ENCODE measurements around the gene MAPKBP1. TPM values are rescaled to one million over a fixed set of nuclear protein-coding genes. Genes with fewer than 3 reads are reported as not detected.
"Not testable (repeated sequence)": the region's sequence is repeated elsewhere in the genome, so short reads cannot be mapped to it uniquely, and the experiment has no call there.

MAPKBP1 gene, protein sequence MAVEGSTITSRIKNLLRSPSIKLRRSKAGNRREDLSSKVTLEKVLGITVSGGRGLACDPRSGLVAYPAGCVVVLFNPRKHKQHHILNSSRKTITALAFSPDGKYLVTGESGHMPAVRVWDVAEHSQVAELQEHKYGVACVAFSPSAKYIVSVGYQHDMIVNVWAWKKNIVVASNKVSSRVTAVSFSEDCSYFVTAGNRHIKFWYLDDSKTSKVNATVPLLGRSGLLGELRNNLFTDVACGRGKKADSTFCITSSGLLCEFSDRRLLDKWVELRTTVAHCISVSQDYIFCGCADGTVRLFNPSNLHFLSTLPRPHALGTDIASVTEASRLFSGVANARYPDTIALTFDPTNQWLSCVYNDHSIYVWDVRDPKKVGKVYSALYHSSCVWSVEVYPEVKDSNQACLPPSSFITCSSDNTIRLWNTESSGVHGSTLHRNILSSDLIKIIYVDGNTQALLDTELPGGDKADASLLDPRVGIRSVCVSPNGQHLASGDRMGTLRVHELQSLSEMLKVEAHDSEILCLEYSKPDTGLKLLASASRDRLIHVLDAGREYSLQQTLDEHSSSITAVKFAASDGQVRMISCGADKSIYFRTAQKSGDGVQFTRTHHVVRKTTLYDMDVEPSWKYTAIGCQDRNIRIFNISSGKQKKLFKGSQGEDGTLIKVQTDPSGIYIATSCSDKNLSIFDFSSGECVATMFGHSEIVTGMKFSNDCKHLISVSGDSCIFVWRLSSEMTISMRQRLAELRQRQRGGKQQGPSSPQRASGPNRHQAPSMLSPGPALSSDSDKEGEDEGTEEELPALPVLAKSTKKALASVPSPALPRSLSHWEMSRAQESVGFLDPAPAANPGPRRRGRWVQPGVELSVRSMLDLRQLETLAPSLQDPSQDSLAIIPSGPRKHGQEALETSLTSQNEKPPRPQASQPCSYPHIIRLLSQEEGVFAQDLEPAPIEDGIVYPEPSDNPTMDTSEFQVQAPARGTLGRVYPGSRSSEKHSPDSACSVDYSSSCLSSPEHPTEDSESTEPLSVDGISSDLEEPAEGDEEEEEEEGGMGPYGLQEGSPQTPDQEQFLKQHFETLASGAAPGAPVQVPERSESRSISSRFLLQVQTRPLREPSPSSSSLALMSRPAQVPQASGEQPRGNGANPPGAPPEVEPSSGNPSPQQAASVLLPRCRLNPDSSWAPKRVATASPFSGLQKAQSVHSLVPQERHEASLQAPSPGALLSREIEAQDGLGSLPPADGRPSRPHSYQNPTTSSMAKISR (N-terminal part only)
- 26.1 TPM for total RNA-seq

DNA sequence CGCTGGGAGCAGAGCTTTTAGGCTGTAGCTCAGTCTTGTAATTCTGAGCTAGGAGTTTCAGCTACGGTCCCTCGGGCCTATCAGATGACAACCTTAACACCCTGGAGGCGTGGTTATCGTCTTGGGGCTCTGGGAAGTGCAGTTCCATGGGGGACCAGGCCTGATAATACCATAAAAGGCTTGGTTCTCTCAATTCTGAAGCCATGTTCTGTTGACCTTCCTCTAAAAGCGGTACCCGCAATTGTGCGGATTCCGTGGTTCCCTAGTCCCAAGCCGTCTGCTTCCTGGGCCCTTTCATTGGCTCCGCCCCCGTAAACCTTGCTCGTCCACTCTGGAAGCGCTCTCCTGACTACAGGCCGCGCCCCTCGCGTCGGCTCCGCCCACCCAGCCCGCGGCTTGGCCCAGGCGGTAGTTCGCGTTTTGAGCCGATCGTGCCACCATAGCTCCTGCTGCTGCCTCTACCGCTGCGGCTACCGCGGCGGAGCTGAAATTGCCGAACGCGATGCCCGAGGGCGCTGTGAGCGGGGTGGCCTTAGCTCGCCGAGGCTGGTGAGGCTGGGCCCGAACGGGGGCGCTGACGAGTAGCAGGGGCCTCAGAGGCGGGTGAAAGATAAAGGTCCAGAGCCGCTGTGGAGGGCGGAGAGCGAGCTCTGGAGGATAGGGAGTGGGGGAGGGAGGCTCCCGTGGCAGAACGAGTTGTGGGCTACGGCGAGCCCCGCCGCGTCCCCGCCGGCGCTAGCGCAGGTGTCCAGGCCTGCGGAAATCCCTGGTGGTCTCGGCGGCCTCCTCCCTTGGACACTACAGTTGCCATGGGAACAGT is at the start of gene MAPKBP1:
Gene MAPKBP1, plus strand, starts transcription at position 423 of the 820 bp plus-strand sequence. CDS start 792 bp downstream, outside the sequence.
- ATAC-seq: peak; percentile 93

DNA sequence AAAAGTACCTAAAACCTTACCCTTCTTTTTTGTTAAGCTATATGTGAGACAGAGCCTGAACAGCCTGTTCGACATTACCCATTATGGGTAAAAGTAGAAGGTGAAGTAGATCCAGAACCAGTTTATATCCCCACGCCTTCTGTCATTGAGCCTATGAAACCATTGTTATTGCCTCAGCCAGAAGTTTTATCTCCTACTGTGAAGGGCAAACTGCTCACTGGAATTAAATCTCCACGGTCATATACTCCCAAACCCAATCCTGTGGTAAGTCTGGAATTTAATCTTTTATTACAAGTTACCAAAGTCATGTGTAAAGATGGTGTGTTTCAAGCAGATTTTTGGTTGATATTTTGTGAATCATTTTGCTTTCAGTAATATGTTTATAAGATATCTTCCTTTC is 47.1 kb upstream of the MAPKBP1 start:
- peak; percentile 25 for ATAC-seq

DNA sequence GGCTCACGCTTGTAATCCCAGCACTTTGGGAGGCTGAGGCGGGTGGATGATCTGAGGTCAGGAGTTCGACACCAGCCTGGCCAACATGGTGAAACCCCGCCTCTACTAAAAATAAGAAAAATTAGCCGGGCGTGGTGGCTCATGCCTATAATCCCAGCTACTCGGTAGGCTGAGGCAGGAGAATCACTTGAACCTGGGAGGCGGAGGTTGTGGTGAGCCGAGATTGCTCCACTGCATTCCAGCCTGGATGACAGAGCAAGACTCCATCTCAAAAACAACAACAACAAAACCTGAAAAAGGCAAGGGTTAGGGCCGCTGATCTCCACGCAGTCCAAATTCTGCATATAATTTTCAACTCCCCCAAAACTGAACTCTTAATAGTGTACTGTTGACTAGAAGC is 46.2 kb upstream of the MAPKBP1 start:
- not testable (repeated sequence) for ATAC-seq

DNA sequence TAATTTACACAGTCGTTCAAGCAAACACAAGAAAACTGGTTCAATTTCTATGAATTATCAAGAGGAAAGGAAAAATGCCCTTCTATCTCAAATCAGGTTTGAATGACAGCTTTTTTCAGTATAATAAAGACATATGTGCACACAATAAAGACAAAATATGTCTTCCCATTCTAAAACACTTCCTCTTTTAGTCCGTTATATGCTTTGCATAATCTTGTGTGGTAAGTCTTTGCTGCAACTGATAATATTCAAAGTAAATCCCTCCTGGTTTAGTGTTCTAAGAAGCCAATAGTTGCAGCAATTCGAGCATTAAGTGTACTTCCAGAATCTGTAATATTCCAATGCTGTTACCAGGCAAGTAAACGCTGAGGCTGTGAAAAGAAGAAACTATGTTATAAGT is 43.7 kb upstream of the MAPKBP1 start:
- no peak for ATAC-seq

DNA sequence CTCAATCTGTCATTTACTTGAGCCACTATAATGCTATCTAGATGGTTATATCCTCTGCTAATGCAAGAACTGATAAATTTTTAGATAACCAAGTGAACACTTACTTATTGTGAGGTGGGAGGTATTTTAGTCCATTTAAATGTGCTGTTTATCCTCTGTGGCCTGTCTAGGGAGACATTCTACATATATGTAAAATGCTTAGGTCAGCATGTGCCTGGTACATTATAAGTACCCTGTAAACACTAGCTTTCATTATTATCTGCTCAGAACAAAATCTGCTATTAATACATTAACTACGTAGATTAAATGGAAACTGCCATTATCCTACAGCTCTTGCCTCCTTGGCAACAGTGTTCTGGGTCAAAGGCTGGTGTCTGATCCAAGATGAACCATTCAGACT is 41.8 kb upstream of the MAPKBP1 start:
- ATAC-seq: no peak

DNA sequence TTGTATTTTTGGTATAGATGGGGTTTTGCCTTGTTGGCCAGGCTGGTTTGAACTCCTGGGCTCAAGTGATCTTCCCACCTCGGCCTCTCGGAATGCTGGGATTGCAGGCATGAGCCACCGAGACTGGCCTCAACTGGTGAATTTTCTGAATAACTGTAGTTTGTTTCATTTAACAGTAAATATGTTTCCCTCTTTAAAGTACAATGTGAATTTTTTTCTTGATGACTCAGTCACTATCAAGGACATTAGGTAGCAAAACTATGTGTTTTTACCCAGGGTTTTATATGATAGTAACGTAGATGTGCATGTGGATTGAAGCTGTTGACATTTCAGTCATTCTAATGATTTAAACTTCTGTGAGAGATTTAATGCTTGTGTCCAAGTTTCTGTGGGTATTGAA is 40.2 kb upstream of the MAPKBP1 start:
- ATAC-seq: no peak

DNA sequence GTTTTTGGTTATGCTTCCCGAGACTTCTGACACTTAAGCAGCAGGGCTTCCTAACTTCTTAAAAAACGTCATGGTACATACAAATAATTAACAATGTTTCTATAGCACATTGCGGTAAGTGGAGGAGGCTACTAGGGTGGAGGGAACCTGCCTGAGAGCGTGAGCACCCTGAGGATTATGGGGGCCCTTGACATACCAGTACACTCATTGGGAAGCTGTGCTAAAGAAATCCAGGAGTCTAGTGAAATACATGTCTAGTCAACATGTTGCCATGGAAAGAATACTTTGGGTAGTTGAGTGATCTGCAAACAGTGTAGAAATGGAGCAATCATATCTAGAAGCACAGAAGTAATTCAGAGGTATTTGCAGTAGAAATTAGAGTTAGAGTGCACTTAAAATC is 39.2 kb upstream of the MAPKBP1 start:
- ATAC-seq: no peak

DNA sequence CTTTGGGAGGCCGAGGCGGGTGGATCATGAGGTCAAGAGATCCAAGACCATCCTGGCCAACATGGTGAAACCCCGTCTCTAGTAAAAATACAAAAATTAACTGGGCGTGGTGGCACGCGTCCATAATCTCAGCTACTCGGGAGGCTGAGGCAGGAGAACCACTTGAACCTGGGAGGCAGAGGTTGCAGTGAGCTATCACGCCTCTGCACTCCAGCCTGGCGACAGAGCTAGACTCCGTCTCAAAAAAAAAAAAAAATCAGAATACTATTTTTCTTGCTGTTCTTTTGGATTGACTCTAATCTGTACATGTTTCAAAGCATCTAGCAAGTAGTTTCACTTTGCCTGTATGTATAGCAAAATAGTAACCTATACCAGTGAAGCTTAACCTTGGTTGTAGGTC is 38.8 kb upstream of the MAPKBP1 start:
- not testable (repeated sequence) for ATAC-seq

DNA sequence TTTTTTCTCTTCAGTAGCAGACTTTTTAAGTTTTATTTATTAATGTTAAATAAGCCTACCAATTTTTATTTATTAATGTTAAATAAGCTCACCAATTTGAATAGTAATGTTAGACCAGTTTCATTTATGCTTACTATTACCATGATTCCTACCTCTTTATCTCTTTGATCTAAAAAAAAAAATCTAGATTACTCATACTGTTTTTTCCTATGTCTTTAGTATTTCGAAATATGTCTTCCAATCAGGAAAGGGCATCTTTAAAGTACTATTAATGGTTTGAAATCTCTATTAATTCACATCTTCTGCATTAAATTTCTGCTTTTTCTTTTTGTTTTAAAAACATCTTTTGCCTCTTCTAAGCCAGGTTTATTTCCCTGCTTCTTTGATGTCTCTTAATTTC is 27.5 kb upstream of the MAPKBP1 start:
- ATAC-seq: no peak

DNA sequence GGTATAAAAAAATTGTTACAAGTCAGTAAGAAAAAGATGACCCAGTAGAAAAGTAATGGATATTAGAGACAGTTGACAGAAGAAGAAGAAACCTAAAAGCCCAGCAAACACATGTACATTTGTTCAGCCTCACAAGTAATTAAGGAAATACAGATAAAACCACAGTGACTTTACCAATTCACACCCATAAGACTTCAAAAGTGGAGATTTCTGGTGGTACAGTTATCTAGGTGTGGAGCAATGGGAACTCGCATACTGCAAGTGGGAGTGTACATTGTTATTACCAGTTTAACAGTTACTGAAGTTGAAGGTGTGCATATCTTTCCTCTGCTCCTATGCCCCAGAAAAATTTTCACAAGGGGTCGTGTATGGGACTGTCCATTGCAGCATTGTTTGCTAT is 18.1 kb upstream of the MAPKBP1 start:
- no peak for ATAC-seq

DNA sequence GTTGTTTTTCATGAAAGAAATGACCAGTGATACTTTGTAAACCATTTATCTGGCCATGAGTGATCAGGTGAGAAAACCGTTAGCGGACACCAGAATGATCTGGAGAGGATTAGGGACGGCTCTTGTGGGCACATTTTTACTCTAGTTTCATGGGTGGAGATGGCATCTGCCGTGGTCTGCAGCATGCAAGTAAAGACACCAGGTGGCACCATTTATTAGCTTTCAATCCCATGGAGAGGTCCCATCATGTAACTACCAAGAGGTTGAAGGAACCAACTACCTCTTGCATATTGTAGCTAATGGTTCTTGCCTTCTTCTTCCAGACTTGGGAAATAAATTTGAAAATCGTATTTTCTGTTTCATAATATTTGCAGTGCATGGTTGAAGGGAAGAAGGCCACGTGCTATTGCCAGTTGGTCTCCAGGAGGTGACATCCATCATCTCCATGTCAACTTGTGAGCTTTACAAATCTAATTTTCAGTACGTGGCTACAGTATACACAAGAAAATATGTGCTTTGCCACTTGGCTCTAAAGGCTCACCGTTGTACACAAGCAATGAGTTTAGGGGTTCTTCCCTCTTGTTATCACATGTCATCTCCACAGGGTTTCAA is 1.5 kb upstream of the MAPKBP1 start:
- ATAC-seq: peak; percentile 50

DNA sequence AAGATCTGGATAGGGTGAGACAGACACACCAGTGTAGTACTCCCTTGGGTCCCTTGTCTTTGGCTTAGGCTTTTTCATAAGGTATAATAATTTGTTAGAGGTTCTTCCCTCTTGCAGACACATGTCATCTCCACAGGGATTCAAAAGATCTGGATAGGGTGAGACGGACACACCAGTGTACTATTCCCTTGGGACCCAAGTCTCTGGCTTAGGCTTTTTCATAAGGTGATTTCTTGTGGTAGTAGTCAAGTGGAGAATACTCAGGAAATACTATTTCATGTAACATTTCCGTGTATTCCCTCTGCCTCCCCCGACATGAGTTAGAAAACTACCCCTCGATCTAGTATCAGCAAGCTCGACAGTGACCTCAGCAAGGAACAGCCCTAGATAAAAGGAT is 954 bp upstream of the MAPKBP1 start:
- ATAC-seq: no peak

DNA sequence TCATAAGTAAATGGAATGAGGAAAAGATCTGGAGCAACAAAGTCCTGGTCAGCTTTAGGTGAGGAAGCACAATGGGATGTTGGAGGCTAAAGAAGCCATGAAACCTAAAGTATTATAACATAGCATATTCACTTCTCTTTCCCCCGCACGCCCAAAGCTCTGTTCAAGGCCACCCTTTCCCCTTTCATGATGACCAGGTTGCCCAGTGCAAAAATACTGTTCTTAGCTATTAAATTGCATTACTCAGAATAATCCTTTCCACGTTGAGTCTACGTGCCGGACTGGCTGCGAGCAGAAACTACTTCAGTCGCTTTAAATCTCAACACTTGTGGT is 589 bp upstream of the MAPKBP1 start:
- ATAC-seq: no peak

DNA sequence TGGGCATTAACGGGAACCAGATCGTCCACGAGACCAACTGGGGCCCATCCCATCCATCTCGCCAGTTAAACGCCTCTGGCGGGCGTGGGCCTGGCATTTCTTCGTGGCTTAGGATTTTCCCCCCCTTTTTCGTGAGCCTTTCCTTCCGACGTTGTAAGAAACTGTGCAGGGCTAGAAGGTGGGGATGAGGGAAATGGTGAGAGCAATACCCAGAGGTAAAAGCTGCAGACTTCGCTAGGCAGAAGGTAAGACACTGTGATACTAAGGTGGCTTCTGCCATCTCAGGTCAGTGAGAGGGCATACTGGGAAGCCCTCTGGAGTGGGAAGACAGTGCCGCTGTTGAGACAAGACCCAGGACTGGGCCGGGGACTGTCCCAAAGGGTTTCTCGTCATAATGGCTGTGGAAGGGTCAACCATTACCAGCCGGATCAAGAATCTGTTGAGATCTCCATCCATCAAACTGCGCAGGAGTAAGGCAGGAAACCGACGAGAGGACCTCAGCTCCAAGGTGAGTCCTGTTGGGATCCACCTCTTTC is 666 bp downstream of the MAPKBP1 start:
- ATAC-seq: peak; percentile 12

DNA sequence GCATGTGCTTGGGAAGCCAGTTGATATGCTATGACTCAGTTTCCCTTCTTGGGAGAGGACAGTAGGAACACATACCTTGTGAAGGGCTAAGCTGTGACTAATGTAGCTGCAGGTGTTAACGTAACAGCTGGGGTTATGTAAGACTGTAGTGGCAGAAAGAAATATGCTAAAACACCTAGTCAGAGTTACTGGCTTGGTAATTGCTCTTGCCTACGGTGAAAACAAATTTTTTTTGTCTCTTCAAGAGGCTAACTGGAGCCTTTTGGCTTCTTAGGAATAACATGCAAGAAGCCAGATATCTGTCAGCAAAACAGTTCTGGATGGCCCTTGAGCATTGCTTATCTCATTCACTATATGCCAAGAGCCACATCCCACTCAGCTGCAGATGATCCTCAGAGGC is 1.4 kb downstream of the MAPKBP1 start:
- peak; percentile 48 for ATAC-seq

DNA sequence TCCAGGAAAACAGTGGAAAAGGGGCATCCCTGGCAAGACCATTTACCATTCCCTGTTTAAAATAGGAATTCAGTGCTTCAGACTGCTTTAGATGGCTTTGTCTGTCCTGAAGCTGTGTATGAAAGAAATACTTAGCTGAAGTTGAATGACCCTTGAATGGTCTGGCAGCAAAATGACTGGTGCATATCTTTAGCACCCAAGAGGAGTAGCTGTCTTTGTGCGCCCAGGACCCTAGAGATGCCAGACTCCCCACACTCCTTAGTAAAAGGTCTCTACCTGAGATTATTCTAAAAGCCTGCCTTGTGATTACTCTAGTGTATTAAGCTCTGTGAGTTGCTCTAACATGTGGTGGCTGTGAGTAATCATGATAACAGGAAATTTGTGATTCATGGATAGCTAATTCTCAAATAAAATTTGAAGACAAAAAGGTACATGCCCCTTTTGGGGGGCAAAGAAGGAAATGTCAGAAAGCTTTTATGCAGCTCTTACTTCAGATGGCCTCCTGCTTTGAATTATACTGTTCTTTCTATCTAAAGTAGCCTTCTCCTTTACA is 3.2 kb downstream of the MAPKBP1 start:
- no peak for ATAC-seq

DNA sequence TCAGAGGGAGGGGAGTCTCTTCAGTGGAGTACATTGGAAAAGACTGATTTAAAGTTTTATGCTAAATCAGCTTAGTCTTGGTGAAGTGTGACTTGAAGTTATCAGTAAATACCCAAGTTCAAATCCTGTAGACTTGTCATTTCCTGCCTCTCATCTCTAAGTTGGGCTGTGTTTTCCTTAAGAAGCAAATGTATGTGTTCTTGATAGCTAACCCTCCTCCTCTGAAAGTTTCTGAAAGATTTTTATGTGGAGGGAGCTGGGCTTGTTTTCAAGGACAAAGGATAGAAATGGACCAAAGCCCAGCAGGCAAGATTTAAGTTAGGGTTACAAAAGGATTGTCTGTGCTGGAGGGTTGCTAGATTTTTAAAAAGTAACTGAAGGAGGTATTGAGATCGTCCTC is 4.2 kb downstream of the MAPKBP1 start:
- no peak for ATAC-seq

DNA sequence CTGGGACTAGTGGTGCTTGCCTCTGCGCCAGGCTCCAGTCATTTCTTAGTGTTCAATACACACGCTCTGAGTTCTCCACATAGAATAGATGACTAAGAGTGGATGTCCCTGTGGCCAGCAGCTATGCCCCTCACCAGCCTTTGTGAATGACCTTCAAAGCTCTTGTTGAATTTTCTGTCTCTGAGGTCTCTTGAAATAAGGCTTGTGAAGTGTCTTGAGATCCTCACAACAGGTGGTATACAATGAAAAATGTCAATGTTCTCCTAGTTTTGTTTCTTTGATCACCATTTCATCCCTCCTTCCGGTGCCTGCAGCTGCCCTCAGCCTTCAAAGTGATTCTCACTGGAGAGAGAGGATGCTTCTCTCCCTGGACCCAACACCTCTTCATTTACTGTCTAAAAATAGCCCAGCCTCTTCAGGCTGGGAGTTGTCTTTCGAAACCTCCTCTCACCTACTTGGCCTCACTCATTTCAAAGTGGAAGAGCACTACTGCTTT is 5.4 kb downstream of the MAPKBP1 start:
- ATAC-seq: no peak

DNA sequence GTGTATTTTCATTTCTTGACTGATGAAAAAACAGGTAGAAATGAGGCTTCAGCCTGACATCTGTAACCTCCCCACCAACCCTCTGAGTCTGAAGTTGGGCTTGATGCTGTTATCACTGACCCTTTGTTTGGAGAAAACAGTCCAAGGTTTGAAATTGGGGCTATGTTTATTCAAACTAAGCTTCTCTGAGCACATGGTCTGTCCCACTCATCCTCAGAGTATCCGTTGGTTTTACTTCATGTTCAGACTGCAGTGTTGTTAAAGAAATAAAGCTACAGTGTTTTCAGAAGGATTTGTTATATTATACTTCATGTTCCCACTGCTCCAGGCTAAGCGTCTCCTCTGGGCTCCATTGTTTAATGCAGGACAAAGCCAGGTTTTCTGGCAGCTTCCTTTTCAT is 6.0 kb downstream of the MAPKBP1 start:
- ATAC-seq: peak; percentile 19

DNA sequence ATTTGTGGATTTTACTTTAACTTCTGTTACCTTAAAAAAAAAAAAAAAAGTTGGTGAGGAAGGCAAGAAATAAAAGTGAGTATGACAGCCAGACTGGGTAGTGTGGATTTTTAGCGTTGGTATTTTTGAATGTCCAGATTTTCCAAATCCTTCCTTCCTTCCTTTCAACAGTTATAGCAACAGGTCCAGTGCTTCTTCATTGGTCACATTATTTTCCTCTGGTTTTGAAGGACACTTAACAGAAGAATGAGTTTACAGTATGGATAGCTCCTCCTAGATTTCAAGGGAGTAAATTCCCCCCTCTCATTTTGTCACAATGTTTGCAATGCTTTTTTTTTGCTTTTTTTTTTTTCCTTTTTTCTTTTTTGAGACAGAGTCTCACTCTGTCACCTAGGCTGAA is 6.4 kb downstream of the MAPKBP1 start:
- ATAC-seq: no peak

Measured in esophagus mucosa (tissue), 1 donor.